GM12878 (cell line): ENCODE data around the gene GATAD2B. TPM values are rescaled to one million over a fixed set of nuclear protein-coding genes. Genes with fewer than 3 reads are reported as not detected.

Experiments used
- ATAC-seq: fragments of 200-7000 bp; cut with Tn5 transposase; 3 replicates; pipeline ENCODE4 v1.9.1; 2020; ENCODE audit warnings: mild to moderate bottlenecking, moderate library complexity
- BruUV-seq: library from RNA; stranded (reverse); fragments of 400-500 nt; replicated peaks from 2 replicates; lab custom pipeline; 2021; lab: Mats Ljungman, UMichigan
- CTCF ChIA-PET: fragments of 300-600 bp; sonication (Branson Sonifier 250); formaldehyde crosslinking; extraction: SDS; loops from one replicate; lab custom pipeline; 2021; ENCODE audit warnings: inconsistent platforms; lab: Yijun Ruan, JAX
- POLR2A ChIA-PET: fragments of 350-600 bp; formaldehyde crosslinking; extraction: SDS; loops from one replicate; lab custom pipeline; 2021; ENCODE audit warnings: inconsistent platforms; lab: Charles Lee
- RAD21 ChIA-PET: fragments of 300-600 bp; sonication (Branson Sonifier 250); formaldehyde crosslinking; loops from one replicate; lab custom pipeline; 2023; ENCODE audit warnings: antibody characterized with exemption; ENCODE audit not compliant: unreplicated experiment; lab: Charles Lee
- SMC1A ChIA-PET: fragments of 300-600 bp; sonication (Branson Sonifier 250); formaldehyde crosslinking; loops from one replicate; lab custom pipeline; 2023; ENCODE audit not compliant: unreplicated experiment, uncharacterized antibody; lab: Charles Lee
- DNase-seq: peaks from one replicate; pipeline ENCODE4 v3.0.0-alpha.2; 2011; ENCODE audit warnings: low read depth, low spot score
- FAIRE-seq: peaks from 3 replicates; lab custom pipeline; 2011; peaks lifted over from hg19 to GRCh38; lab: Jason Lieb, UNC
- H2AFZ ChIP-seq: 2 replicates; pipeline ENCODE4 v1.6.0; 2011; ENCODE audit warnings: low read depth, low read length, control low read depth; ENCODE audit not compliant: control insufficient read depth
- H3K27ac ChIP-seq: 2 replicates; pipeline ENCODE4 v1.5.1; 2011; ENCODE audit warnings: control low read depth; ENCODE audit not compliant: control insufficient read depth, insufficient read depth
- H3K27me3 ChIP-seq, 2 experiments: replicated peaks in 1 of 2; 2 replicates each; pipeline versions ENCODE4 v1.6.0 to v1.6.1; 2011; ENCODE audit warnings: low read length in 1 of 2; ENCODE audit not compliant: control insufficient read depth in 2 of 2, insufficient read depth in 2 of 2
- H3K36me3 ChIP-seq, 2 experiments: 2 replicates each; pipeline ENCODE4 v1.5.1; 2011; ENCODE audit warnings: low read length in 1 of 2; ENCODE audit not compliant: control insufficient read depth in 2 of 2, insufficient read depth in 2 of 2
- H3K4me1 ChIP-seq: 2 replicates; pipeline ENCODE4 v1.6.1; 2011; ENCODE audit warnings: mild to moderate bottlenecking, low read length, moderate library complexity, mixed read lengths; ENCODE audit not compliant: control insufficient read depth, insufficient read depth
- H3K4me2 ChIP-seq: 2 replicates; pipeline ENCODE4 v1.6.0; 2011; ENCODE audit warnings: control low read depth; ENCODE audit not compliant: control insufficient read depth, insufficient read depth
- H3K4me3 ChIP-seq: fragments of 200-600 bp; sonication (generic); 2 replicates; pipeline ENCODE4 v1.5.1; 2016
- H3K79me2 ChIP-seq: 2 replicates; pipeline ENCODE4 v1.6.0; 2011; ENCODE audit warnings: low read length; ENCODE audit not compliant: control insufficient read depth, insufficient read depth
- H3K9ac ChIP-seq: 2 replicates; pipeline ENCODE4 v1.8.0; 2011; ENCODE audit warnings: low read length, control low read depth, mixed read lengths; ENCODE audit not compliant: control insufficient read depth, insufficient read depth
- H3K9me3 ChIP-seq: replicated peaks from 3 replicates; pipeline ENCODE4 v1.5.1; 2011; ENCODE audit warnings: mild to moderate bottlenecking, low read length; ENCODE audit not compliant: control insufficient read depth, insufficient read depth
- H4K20me1 ChIP-seq: 2 replicates; pipeline ENCODE4 v1.6.0; 2011; ENCODE audit not compliant: control insufficient read depth, insufficient read depth
- ATF7 ChIP-seq: fragments of 450-650 bp; IDR thresholded peaks from 2 replicates; pipeline ENCODE4 v1.6.1; 2016; ENCODE audit warnings: low read depth, mild to moderate bottlenecking
- BCL11A ChIP-seq: IDR thresholded peaks from 2 replicates; pipeline ENCODE4 v1.6.1; 2011; ENCODE audit warnings: low read depth, low read length
- BCLAF1 ChIP-seq: fragments of 450-650 bp; IDR thresholded peaks from 2 replicates; pipeline ENCODE4 v1.6.1; 2017; ENCODE audit warnings: antibody characterized with exemption, mild to moderate bottlenecking, moderate library complexity
- CBFB ChIP-seq: IDR thresholded peaks from 2 replicates; pipeline ENCODE4 v1.6.1; 2016; ENCODE audit warnings: antibody characterized with exemption, low read depth
- ESRRA ChIP-seq: IDR thresholded peaks from 2 replicates; pipeline ENCODE4 v1.6.1; 2012; ENCODE audit warnings: mild to moderate bottlenecking, low read length, improper control_type of control experiment
- GATAD2B ChIP-seq: fragments of 450-650 bp; conservative IDR thresholded peaks from 2 replicates; pipeline ENCODE4 v1.6.1; 2017; ENCODE audit warnings: low read depth, mild to moderate bottlenecking, moderate library complexity
- HDAC2 ChIP-seq: fragments of 200-600 bp; sonication (generic); IDR thresholded peaks from 2 replicates; pipeline ENCODE4 v1.6.1; 2017
- NFXL1 ChIP-seq: fragments of 450-650 bp; IDR thresholded peaks from 2 replicates; pipeline ENCODE4 v1.6.1; 2017; ENCODE audit warnings: antibody characterized with exemption, mild to moderate bottlenecking, borderline replicate concordance
- RBBP5 ChIP-seq: fragments of 200-600 bp; sonication (generic); conservative IDR thresholded peaks from 2 replicates; pipeline ENCODE4 v1.6.1; 2016
- RCOR1 ChIP-seq: conservative IDR thresholded peaks from 2 replicates; pipeline ENCODE4 v1.6.1; 2012; ENCODE audit warnings: low read depth, low read length, improper control_type of control experiment
- ZBTB11 ChIP-seq: fragments of 450-650 bp; formaldehyde crosslinking; IDR thresholded peaks from 2 replicates; pipeline ENCODE4 v1.5.0; 2022; ENCODE audit warnings: mild to moderate bottlenecking, missing genetic modification characterization
- ZBTB40 ChIP-seq: fragments of 450-650 bp; IDR thresholded peaks from 2 replicates; pipeline ENCODE4 v1.6.1; 2016; ENCODE audit warnings: mild to moderate bottlenecking, moderate library complexity, borderline replicate concordance
- ZNF24 ChIP-seq: fragments of 450-650 bp; IDR thresholded peaks from 2 replicates; pipeline ENCODE4 v1.6.1; 2017; ENCODE audit warnings: antibody characterized with exemption, mild to moderate bottlenecking
- WGBS: methylation state at CpG from one replicate; pipeline ENCODE4 v1.1.6; 2016; ENCODE audit warnings: low lambda C conversion rate; ENCODE audit not compliant: insufficient replicate concordance, insufficient coverage; ENCODE audit errors: missing lambda C conversion rate; 5-methylcytosine and 5-hydroxymethylcytosine counted together
- in situ Hi-C: fragments of 300-500 bp; cut with MboI; formaldehyde crosslinking; loops from 9 replicates; pipeline ENCODE4 v1.14.3; 2018; ENCODE audit warnings: mixed read lengths
- intact Hi-C: fragments of 100-400 bp; cut with micrococcal nuclease; formaldehyde crosslinking; loops from one replicate; pipeline ENCODE4 v1.14.2; 2022; ENCODE audit not compliant: unreplicated experiment
- polyA plus RNA-seq, 11 experiments: library from polyadenylated mRNA; depleted of rRNA in 4 of 11; unstranded in 6 of 11; stranded (reverse) in 5 of 11; fragments of >200 nt; fragmentation: Nextera tagmentation in 4 of 11; fragmentation: Illumina TruSeq in 1 of 11; extraction: Ambion mirVana in 4 of 11; extraction: Trizol in 1 of 11; gene quantifications; 1 replicate in 1 of 11; 2 replicates in 10 of 11; pipeline versions ENCODE4 v1.2.1 to v1.2.3, GENCODE V29; 2011 to 2016; ENCODE audit warnings: inconsistent platforms in 2 of 11, missing spikeins in 2 of 11, low read depth in 1 of 11
- total RNA-seq, 4 experiments: library from RNA; depleted of rRNA in 3 of 4; stranded (reverse); fragments of >200 nt in 3 of 4; fragmentation: Illumina TruSeq in 1 of 4; extraction: Trizol in 1 of 4; gene quantifications; 2 replicates each; pipeline versions ENCODE4 v1.2.1 to v1.2.3, GENCODE V29; 2013 to 2021

GATAD2B gene
- total and polyA plus RNA-seq, 10 of the 15 experiments (the other 5 are each of a cell fraction or from before 2014, with no cell fraction given): 2.4 to 63.1 (median 8.7) TPM

GRCh38 chr1:153968972-153969371, 46.2 kb upstream of the GATAD2B start:
- SMC1A ChIA-PET: interaction anchor here (1.2 to 7.7 kb wide), 4 partner anchors 8 to 49 kb away, joined by 4 to 82 read pairs (median 23); partner anchors contain the start of genes GATAD2B, JTB and RAB13
- Histone ChIP-seq H3K36me3 (peaks cover 5 to 7% of the 10 kb centered on the region in 2 experiments; a peak in 3 of 4 replicates), H2AFZ (no peak overlapping the region), H3K9ac (peak overlapping the region; percentile 94; the same call in 1 of the 2 replicates), H3K9me3 (no peaks in the 10 kb centered on the region), H3K4me3 (peak overlapping the region; percentile 92; the same call in 1 of the 2 replicates), H3K4me2 (peak overlapping the region; percentile 91), H3K27ac (peak overlapping the region; percentile 91; the same call in 1 of the 2 replicates), H3K27me3 (no peaks in the 10 kb centered on the region), H3K4me1 (peaks cover 19% of the 10 kb centered on the region), H3K79me2 (peaks cover 27% of the 10 kb centered on the region), H4K20me1 (no peaks in the 10 kb centered on the region)
- no peak for ATAC-seq
- WGBS: 24% methylated on average over 2 of the region's 2 CpGs
- CTCF ChIA-PET: interaction anchor here (1.2 to 7.1 kb wide), 4 partner anchors 8 to 163 kb away, joined by 3 to 64 read pairs (median 42); partner anchors contain the start of genes JTB and RAB13
- intact Hi-C loops: loop anchor here (5.0 kb wide), 2 partner anchors 147 to 162 kb away; no protein-coding TSS in a partner anchor
- FAIRE-seq: no peak
- DNase-seq: no peak
- RAD21 ChIA-PET: interaction anchor here (0.6 to 4.5 kb wide), 3 partner anchors 9 to 24 kb away, joined by 4 to 34 read pairs (median 5); partner anchors contain the start of genes CRTC2, DENND4B and JTB
- POLR2A ChIA-PET: interaction anchor here (0.7 to 10.0 kb wide), 5 partner anchors 8 to 129 kb away, joined by 3 to 132 read pairs (median 6); partner anchors contain the start of genes JTB and RAB13
- no TSS peak for BruUV-seq
- in situ Hi-C loops: no loop called here
- no peak for TF ChIP-seq NFXL1
- no peak for TF ChIP-seq CBFB
- TF ChIP-seq RCOR1: no peak
- TF ChIP-seq ZBTB11 (CRISPR knock-in tag): no peak
- TF ChIP-seq HDAC2: no peak
- TF ChIP-seq GATAD2B: no peak
- no peak for TF ChIP-seq BCL11A
- no peak for TF ChIP-seq RBBP5
- no peak for TF ChIP-seq ZBTB40
- TF ChIP-seq ATF7: no peak
- TF ChIP-seq ESRRA: no peak
- TF ChIP-seq ZNF24: no peak
- no peak for TF ChIP-seq BCLAF1
